Hepatocyte (in vitro differentiated cells): ENCODE results near the gene LMO4. TPM values are rescaled to one million over a fixed set of nuclear protein-coding genes. Genes with fewer than 3 reads are reported as not detected.
A peak's percentile ranks its signal among the peaks of the same experiment; 100 is the strongest.

Experiments
- DNase-seq: peaks from one replicate; pipeline ENCODE4 v3.0.0-alpha.2; 2016; ENCODE audit warnings: low spot score
- H2AFZ ChIP-seq: fragments of 200-600 bp; sonication (generic); 2 replicates; pipeline ENCODE4 v1.6.0; 2016; ENCODE audit warnings: antibody characterized with exemption, mild to moderate bottlenecking
- H3K27ac ChIP-seq: fragments of 200-600 bp; sonication (generic); 2 replicates; pipeline ENCODE4 v1.5.1; 2016; ENCODE audit warnings: mild to moderate bottlenecking
- H3K27me3 ChIP-seq: fragments of 200-600 bp; sonication (generic); 2 replicates; pipeline ENCODE4 v1.6.1; 2016
- H3K36me3 ChIP-seq: fragments of 200-600 bp; sonication (generic); replicated peaks from 2 replicates; pipeline ENCODE4 v1.5.1; 2016; ENCODE audit warnings: low read depth; ENCODE audit not compliant: insufficient read depth
- H3K4me1 ChIP-seq: fragments of 200-600 bp; sonication (generic); 2 replicates; pipeline ENCODE4 v1.5.1; 2016; ENCODE audit warnings: mild to moderate bottlenecking, moderate library complexity; ENCODE audit not compliant: insufficient read depth
- H3K4me2 ChIP-seq: fragments of 200-600 bp; sonication (generic); 2 replicates; pipeline ENCODE4 v1.6.0; 2016
- H3K4me3 ChIP-seq: fragments of 200-600 bp; sonication (generic); 2 replicates; pipeline ENCODE4 v1.5.1; 2016; ENCODE audit warnings: mild to moderate bottlenecking
- H3K79me2 ChIP-seq: fragments of 200-600 bp; sonication (generic); 2 replicates; pipeline ENCODE4 v1.6.0; 2017; ENCODE audit warnings: mild to moderate bottlenecking
- H3K9me2 ChIP-seq: fragments of 200-600 bp; sonication (generic); replicated peaks from 2 replicates; pipeline ENCODE4 v1.6.0; 2017; ENCODE audit warnings: mild to moderate bottlenecking; ENCODE audit not compliant: insufficient read depth
- H3K9me3 ChIP-seq: fragments of 200-600 bp; sonication (generic); 2 replicates; pipeline ENCODE4 v1.5.1; 2016; ENCODE audit warnings: low read depth, mild to moderate bottlenecking
- H4K20me1 ChIP-seq: fragments of 200-600 bp; sonication (generic); 2 replicates; pipeline ENCODE4 v1.6.0; 2016; ENCODE audit warnings: mild to moderate bottlenecking; ENCODE audit not compliant: insufficient read depth, poor library complexity, severe bottlenecking
- CTCF ChIP-seq: fragments of 200-600 bp; sonication (generic); IDR thresholded peaks from 2 replicates; pipeline ENCODE4 v1.5.1; 2016; ENCODE audit warnings: antibody characterized with exemption, mild to moderate bottlenecking; ENCODE audit not compliant: poor library complexity
- EZH2 ChIP-seq: fragments of 200-600 bp; sonication (generic); IDR thresholded peaks from 2 replicates; pipeline ENCODE4 v1.6.1; 2016; ENCODE audit warnings: antibody characterized with exemption, mild to moderate bottlenecking, borderline replicate concordance
- EZH2phosphoT487 ChIP-seq: fragments of 200-600 bp; sonication (generic); IDR thresholded peaks from one replicate; pipeline ENCODE4 v1.6.1; 2018; ENCODE audit warnings: antibody characterized with exemption, mild to moderate bottlenecking, low read depth, moderate library complexity; ENCODE audit not compliant: unreplicated experiment, severe bottlenecking
- WGBS: methylation state at CpG from one replicate; pipeline ENCODE4 v1.1.6; 2016; ENCODE audit warnings: low lambda C conversion rate; ENCODE audit errors: missing lambda C conversion rate; 5-methylcytosine and 5-hydroxymethylcytosine counted together
- polyA plus RNA-seq: library from polyadenylated mRNA; unstranded; fragments of >200 nt; fragmentation: Nextera tagmentation; extraction: Ambion mirVana; gene quantifications from 2 replicates; pipeline ENCODE4 v1.2.1, GENCODE V29; 2016
- total RNA-seq: library from RNA; depleted of rRNA; stranded (reverse); fragments of >200 nt; gene quantifications from 2 replicates; pipeline ENCODE4 v1.2.3, GENCODE V29; 2014

Gene LMO4
- total RNA-seq (183 and 221 TPM in 2 replicates), polyA plus RNA-seq (53.6 and 59.1 TPM in 2 replicates)

GRCh38 chr1:87328272-87329050 is at the start of gene LMO4:
Gene LMO4 (plus strand): TSS chr1:87328880. CDS start chr1:87332016, 3,136 bp downstream.
- H3K4me3 ChIP-seq = peak within 1 kb of the TSS; percentile 62
- H3K36me3 ChIP-seq = peaks cover 3% of the 10 kb centered on the region
- H4K20me1 ChIP-seq = peaks cover 19% of the 10 kb centered on the region
- TF ChIP-seq EZH2phosphoT487 (no peak), CTCF (no peak)
- no peaks in the 10 kb centered on the region for H3K9me2 ChIP-seq
- no peaks in the 10 kb centered on the region for H3K27me3 ChIP-seq
- peak within 1 kb of the TSS; percentile 96 for H3K27ac ChIP-seq
- H3K4me2 ChIP-seq = peak within 1 kb of the TSS; percentile 89
- peaks cover 56% of the 10 kb centered on the region for H3K79me2 ChIP-seq
- H2AFZ ChIP-seq = peak within 1 kb of the TSS; percentile 39
- WGBS = 2% methylated on average over 57 of the region's 93 CpGs
- DNase-seq = peak; percentile 97
- H3K9me3 ChIP-seq = no peaks in the 10 kb centered on the region
- H3K4me1 ChIP-seq = peaks cover 11% of the 10 kb centered on the region

- Histone ChIP-seq H3K27me3 (no peaks in the 10 kb centered on the region), H3K79me2 (no peaks in the 10 kb centered on the region), H3K9me3 (no peaks in the 10 kb centered on the region), H2AFZ (no peak overlapping the region), H4K20me1 (no peaks in the 10 kb centered on the region), H3K4me3 (no peak overlapping the region), H3K4me2 (no peak overlapping the region), H3K36me3 (no peaks in the 10 kb centered on the region), H3K27ac (no peak overlapping the region), H3K9me2 (no peaks in the 10 kb centered on the region), H3K4me1 (no peaks in the 10 kb centered on the region)
- TF ChIP-seq CTCF = no peak
- TF ChIP-seq EZH2 = no peak
- TF ChIP-seq EZH2phosphoT487 = no peak
- 94% methylated on average over 2 of the region's 2 CpGs for WGBS
- DNase-seq = no peak
Measured at GRCh38 chr1:87279536-87279875, 49.2 kb upstream of the LMO4 start.

GRCh38 chr1:87279966-87280535 is 48.6 kb upstream of the LMO4 start:
- no peak for DNase-seq
- no peaks in the 10 kb centered on the region for H3K9me3 ChIP-seq
- WGBS = 67% methylated on average over 2 of the region's 2 CpGs
- H3K4me2 ChIP-seq = no peak overlapping the region
- no peaks in the 10 kb centered on the region for H3K4me1 ChIP-seq
- no peak overlapping the region for H2AFZ ChIP-seq
- H4K20me1 ChIP-seq = no peaks in the 10 kb centered on the region
- TF ChIP-seq CTCF (peak; percentile 23), EZH2phosphoT487 (no peak), EZH2 (no peak)
- H3K4me3 ChIP-seq = no peak overlapping the region
- no peaks in the 10 kb centered on the region for H3K9me2 ChIP-seq
- no peak overlapping the region for H3K27ac ChIP-seq
- no peaks in the 10 kb centered on the region for H3K36me3 ChIP-seq
- no peaks in the 10 kb centered on the region for H3K79me2 ChIP-seq
- no peaks in the 10 kb centered on the region for H3K27me3 ChIP-seq
